GM23248 (cell line): Measurements from ENCODE around the gene AGRN. TPM values are rescaled to one million over a fixed set of nuclear protein-coding genes. Genes with fewer than 3 reads are reported as not detected.
"Not testable (repeated sequence)": the region's sequence is repeated elsewhere in the genome, so short reads cannot be mapped to it uniquely, and the experiment has no call there.

Experiments
- DNase-seq: peaks from one replicate; pipeline ENCODE4 v3.0.0-alpha.2; 2015
- H2AFZ ChIP-seq: fragments of 200-600 bp; sonication (generic); 2 replicates; pipeline ENCODE4 v1.6.1; 2016; ENCODE audit warnings: antibody characterized with exemption
- H3F3A ChIP-seq: fragments of 200-600 bp; sonication (generic); 2 replicates; pipeline ENCODE4 v1.6.1; 2016; ENCODE audit warnings: mild to moderate bottlenecking, antibody characterized with exemption, mixed run types; ENCODE audit not compliant: insufficient read depth
- H3K27ac ChIP-seq: fragments of 200-600 bp; sonication (generic); 2 replicates; pipeline ENCODE4 v1.5.1; 2016; ENCODE audit warnings: mild to moderate bottlenecking
- H3K27me3 ChIP-seq: fragments of 200-600 bp; sonication (generic); replicated peaks from 2 replicates; pipeline ENCODE4 v1.6.1; 2016; ENCODE audit warnings: mild to moderate bottlenecking; ENCODE audit not compliant: insufficient read depth
- H3K36me3 ChIP-seq: fragments of 200-600 bp; sonication (generic); 2 replicates; pipeline ENCODE4 v1.6.1; 2016; ENCODE audit warnings: low read depth, mild to moderate bottlenecking
- H3K4me1 ChIP-seq: fragments of 200-600 bp; sonication (generic); 2 replicates; pipeline ENCODE4 v1.6.1; 2016; ENCODE audit warnings: mild to moderate bottlenecking; ENCODE audit not compliant: insufficient read depth
- H3K4me2 ChIP-seq: fragments of 200-600 bp; sonication (generic); one replicate; pipeline ENCODE4 v1.6.1; 2016; ENCODE audit warnings: mild to moderate bottlenecking; ENCODE audit not compliant: unreplicated experiment
- H3K4me3 ChIP-seq: fragments of 200-600 bp; sonication (generic); 2 replicates; pipeline ENCODE4 v1.5.1; 2016; ENCODE audit warnings: mild to moderate bottlenecking
- H3K79me2 ChIP-seq: fragments of 200-600 bp; sonication (generic); 2 replicates; pipeline ENCODE4 v1.6.1; 2016; ENCODE audit warnings: mild to moderate bottlenecking; ENCODE audit not compliant: insufficient read depth
- H3K9ac ChIP-seq: fragments of 200-600 bp; sonication (generic); 2 replicates; pipeline ENCODE4 v1.6.1; 2016; ENCODE audit warnings: mild to moderate bottlenecking
- H3K9me2 ChIP-seq: fragments of 200-600 bp; sonication (generic); 2 replicates; pipeline ENCODE4 v1.6.1; 2016; ENCODE audit warnings: mixed run types, mild to moderate bottlenecking, moderate library complexity; ENCODE audit not compliant: insufficient read depth
- H3K9me3 ChIP-seq: fragments of 200-600 bp; sonication (generic); one replicate; pipeline ENCODE4 v1.6.1; 2017; ENCODE audit warnings: low read depth
- H4K20me1 ChIP-seq: fragments of 200-600 bp; sonication (generic); 2 replicates; pipeline ENCODE4 v1.6.0; 2016; ENCODE audit not compliant: insufficient read depth
- EZH2 ChIP-seq: fragments of 200-600 bp; sonication (generic); IDR thresholded peaks from 2 replicates; pipeline ENCODE4 v1.6.1; 2018; ENCODE audit warnings: antibody characterized with exemption, mild to moderate bottlenecking; ENCODE audit not compliant: insufficient read depth, poor library complexity, severe bottlenecking
- EZH2phosphoT487 ChIP-seq: fragments of 200-600 bp; sonication (generic); IDR thresholded peaks from 2 replicates; pipeline ENCODE4 v1.6.1; 2018; ENCODE audit warnings: antibody characterized with exemption, moderate library complexity, mild to moderate bottlenecking, low read depth; ENCODE audit not compliant: insufficient read depth
- WGBS, 2 experiments: methylation state at CpG; one replicate each; pipeline ENCODE4 v1.1.6; 2015 to 2017; ENCODE audit warnings: low lambda C conversion rate in 2 of 2, low coverage in 1 of 2; ENCODE audit errors: missing lambda C conversion rate in 2 of 2; 5-methylcytosine and 5-hydroxymethylcytosine counted together
- in situ Hi-C: fragments of 300-500 bp; cut with MboI; formaldehyde crosslinking; loops from 2 replicates; pipeline ENCODE4 v1.15.0; 2020
- polyA plus RNA-seq: library from polyadenylated mRNA; unstranded; fragments of >200 nt; fragmentation: Nextera tagmentation; extraction: Ambion mirVana; gene quantifications from 2 replicates; pipeline ENCODE4 v1.2.1, GENCODE V29; 2016
- total RNA-seq: library from RNA; depleted of rRNA; stranded (reverse); fragments of >200 nt; shearing (Covaris generic); gene quantifications from 2 replicates; pipeline ENCODE4 v1.2.3, GENCODE V29; 2014

AGRN gene
- total and polyA plus RNA-seq, 2 experiments from 2014 or later, result 1.4 to 43.2 TPM

DNA sequence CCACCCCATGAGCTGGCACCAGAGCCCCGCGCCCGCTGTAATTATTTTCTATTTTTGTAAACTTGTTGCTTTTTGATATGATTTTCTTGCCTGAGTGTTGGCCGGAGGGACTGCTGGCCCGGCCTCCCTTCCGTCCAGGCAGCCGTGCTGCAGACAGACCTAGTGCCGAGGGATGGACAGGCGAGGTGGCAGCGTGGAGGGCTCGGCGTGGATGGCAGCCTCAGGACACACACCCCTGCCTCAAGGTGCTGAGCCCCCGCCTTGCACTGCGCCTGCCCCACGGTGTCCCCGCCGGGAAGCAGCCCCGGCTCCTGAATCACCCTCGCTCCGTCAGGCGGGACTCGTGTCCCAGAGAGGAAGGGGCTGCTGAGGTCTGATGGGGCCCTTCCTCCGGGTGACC lies 35.1 kb downstream of the AGRN start:
- Histone ChIP-seq H3F3A (no peaks in the 10 kb centered on the region), H2AFZ (no peak overlapping the region), H4K20me1 (no peaks in the 10 kb centered on the region), H3K4me1 (no peaks in the 10 kb centered on the region), H3K9me2 (no peaks in the 10 kb centered on the region), H3K27me3 (peaks cover 6% of the 10 kb centered on the region), H3K79me2 (no peaks in the 10 kb centered on the region), H3K4me3 (no peak overlapping the region), H3K4me2 (no peak overlapping the region), H3K9me3 (no peaks in the 10 kb centered on the region), H3K9ac (no peak overlapping the region), H3K27ac (no peak overlapping the region), H3K36me3 (no peaks in the 10 kb centered on the region)
- in situ Hi-C loops, result no loop called here
- TF ChIP-seq EZH2phosphoT487 (no peak), EZH2 (no peak)
- DNase-seq, result no peak
- 90 to 91% methylated on average over 22 to 23 of the region's 23 CpGs for WGBS, 2 experiments

DNA sequence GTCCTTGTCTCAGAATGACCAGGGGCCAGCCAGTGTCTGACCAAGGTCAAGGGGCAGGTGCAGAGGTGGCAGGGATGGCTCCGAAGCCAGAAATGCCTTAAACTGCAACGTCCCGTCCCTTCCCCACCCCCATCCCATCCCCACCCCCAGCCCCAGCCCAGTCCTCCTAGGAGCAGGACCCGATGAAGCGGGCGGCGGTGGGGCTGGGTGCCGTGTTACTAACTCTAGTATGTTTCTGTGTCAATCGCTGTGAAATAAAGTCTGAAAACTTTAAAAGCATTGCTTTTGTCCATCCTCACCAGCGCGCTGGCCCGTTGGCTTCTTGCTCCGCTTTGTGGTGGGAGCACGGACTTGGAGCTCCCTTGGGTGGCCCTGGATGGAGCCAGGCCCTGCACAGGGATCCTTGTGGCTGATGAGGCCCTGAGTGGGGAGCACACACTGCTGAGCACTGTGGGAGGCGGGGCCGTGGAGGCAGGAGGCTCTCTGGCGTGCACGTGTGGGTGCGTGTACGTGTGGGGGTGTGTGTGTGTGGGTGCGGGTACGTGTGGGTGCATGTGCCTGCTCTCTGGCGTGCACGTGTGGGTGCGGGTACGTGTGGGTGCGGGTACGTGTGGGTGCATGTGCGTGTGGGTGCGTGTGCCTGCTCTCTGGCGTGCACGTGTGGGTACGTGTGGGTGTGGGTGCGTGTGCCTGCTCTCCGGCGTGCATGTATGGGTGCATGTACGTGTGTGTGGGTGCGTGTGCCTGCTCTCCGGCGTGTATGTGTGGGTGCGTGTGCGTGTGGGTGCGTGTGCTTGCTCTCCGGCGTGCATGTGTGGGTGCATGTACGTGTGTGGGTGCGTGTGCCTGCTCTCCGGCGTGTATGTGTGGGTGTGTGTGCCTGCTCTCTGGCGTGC lies 36.2 kb downstream of the AGRN start:
- Histone ChIP-seq H3K27me3 (peaks cover 18% of the 10 kb centered on the region), H3K79me2 (no peaks in the 10 kb centered on the region), H4K20me1 (no peaks in the 10 kb centered on the region), H3K9me2 (no peaks in the 10 kb centered on the region), H2AFZ (no peak overlapping the region), H3K4me1 (no peaks in the 10 kb centered on the region), H3K9me3 (no peaks in the 10 kb centered on the region), H3K27ac (no peak overlapping the region), H3K9ac (no peak overlapping the region), H3K4me2 (no peak overlapping the region), H3K4me3 (no peak overlapping the region), H3K36me3 (no peaks in the 10 kb centered on the region), H3F3A (no peaks in the 10 kb centered on the region)
- in situ Hi-C loops, result no loop called here
- DNase-seq, result no peak
- 62 to 69% methylated on average over 27 to 50 of the region's 50 CpGs for WGBS, 2 experiments
- TF ChIP-seq EZH2 (no peak), EZH2phosphoT487 (no peak)

DNA sequence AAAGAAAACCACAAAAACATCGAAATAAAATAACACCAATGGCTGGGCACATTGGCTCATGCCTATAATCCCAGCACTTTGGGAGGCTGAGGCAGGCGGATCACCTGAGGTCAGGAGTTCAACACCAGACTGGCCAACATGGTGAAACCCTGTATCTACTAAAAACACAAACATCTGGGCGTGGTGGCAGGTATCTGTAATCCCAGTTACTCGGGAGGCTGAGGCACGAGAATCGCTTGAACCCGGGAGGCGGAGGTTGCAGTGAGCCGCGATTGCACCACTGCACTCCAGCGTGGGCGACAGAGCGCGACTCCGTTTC lies 37.8 kb downstream of the AGRN start:
- H3K27ac ChIP-seq, H3K36me3 ChIP-seq, DNase-seq, H2AFZ ChIP-seq, H3K4me3 ChIP-seq, in situ Hi-C loops, H3K4me1 ChIP-seq, H3K4me2 ChIP-seq, H3K79me2 ChIP-seq, H3K9ac ChIP-seq, H4K20me1 ChIP-seq, H3K9me3 ChIP-seq, H3F3A ChIP-seq, H3K9me2 ChIP-seq: not testable (repeated sequence)
- peaks cover 24% of the 10 kb centered on the region for H3K27me3 ChIP-seq
- 68 to 70% methylated on average over 13 to 14 of the region's 15 CpGs for WGBS, 2 experiments

DNA sequence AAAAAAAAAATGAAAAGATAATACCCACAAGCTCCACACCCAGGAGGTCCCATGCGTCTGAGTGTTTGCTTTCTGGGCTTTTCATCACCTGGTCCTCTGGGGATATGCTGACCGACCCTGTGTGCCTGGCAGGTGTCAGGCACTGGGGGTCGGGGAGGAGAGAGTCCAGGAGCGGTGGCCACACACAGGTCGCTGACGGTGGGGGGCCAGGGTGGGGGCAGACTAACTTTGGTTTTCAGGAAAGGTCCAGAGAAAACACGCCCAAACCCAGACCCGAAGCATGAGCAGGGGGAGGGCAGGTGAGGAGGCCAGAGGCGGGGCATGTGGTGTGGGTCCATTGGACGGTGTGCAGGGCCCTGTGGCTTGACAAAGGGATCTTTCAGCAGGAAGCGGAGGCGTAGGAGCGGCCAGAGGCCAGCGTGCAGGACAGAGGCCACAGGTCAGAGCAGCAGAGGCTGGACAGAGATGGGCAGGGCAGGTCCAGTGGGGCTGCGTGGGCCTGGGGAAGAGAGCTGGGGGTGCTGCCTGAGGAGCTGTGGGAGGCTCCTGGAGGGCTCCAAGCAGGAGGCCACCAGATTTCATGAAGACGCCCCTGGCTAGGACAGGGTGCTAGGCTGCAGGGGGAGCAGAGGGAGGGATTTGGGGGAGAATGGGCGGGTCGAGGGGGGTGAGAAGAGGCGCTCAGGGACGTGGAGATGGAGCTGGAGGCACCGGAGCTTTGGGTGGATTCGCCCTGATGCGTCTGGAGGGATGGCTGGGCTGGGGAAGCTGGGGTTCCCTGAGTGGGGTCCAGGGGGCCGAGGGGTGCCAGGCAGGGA lies 38.4 kb downstream of the AGRN start:
- DNase-seq, result no peak
- no peaks in the 10 kb centered on the region for H3K4me1 ChIP-seq
- H3K9ac ChIP-seq, result no peak overlapping the region
- H3K4me2 ChIP-seq, result no peak overlapping the region
- H3F3A ChIP-seq, result no peaks in the 10 kb centered on the region
- in situ Hi-C loops, result no loop called here
- H3K27me3 ChIP-seq, result peaks cover 24% of the 10 kb centered on the region
- no peaks in the 10 kb centered on the region for H4K20me1 ChIP-seq
- H3K9me2 ChIP-seq, result no peaks in the 10 kb centered on the region
- H3K79me2 ChIP-seq, result no peaks in the 10 kb centered on the region
- 23 to 35% methylated on average over 17 to 24 of the region's 24 CpGs for WGBS, 2 experiments
- TF ChIP-seq EZH2phosphoT487 (no peak), EZH2 (no peak)
- H3K27ac ChIP-seq, result no peak overlapping the region
- H3K36me3 ChIP-seq, result no peaks in the 10 kb centered on the region
- H3K4me3 ChIP-seq, result no peak overlapping the region
- H3K9me3 ChIP-seq, result no peaks in the 10 kb centered on the region
- no peak overlapping the region for H2AFZ ChIP-seq
